ENCODE results near the gene KLHL18.
"Not testable (repeated sequence)": the region's sequence is repeated elsewhere in the genome, so short reads cannot be mapped to it uniquely, and the experiment has no call there.

The KLHL18 gene

GRCh38 chr3:47282424-47283192, at the start of gene KLHL18, which contains the start of gene KIF9:
TSS of gene KLHL18 (plus strand) at chr3:47282944. CDS start at chr3:47282966, 22 bp downstream.
TSS of gene KIF9 (minus strand) at chr3:47282799. CDS start at chr3:47277374, 5,425 bp downstream.
- FAIRE-seq: peak; percentile 76

GRCh38 chr3:47238017-47238416, 44.7 kb upstream of the KLHL18 start:
- FAIRE-seq: no peak

DNA sequence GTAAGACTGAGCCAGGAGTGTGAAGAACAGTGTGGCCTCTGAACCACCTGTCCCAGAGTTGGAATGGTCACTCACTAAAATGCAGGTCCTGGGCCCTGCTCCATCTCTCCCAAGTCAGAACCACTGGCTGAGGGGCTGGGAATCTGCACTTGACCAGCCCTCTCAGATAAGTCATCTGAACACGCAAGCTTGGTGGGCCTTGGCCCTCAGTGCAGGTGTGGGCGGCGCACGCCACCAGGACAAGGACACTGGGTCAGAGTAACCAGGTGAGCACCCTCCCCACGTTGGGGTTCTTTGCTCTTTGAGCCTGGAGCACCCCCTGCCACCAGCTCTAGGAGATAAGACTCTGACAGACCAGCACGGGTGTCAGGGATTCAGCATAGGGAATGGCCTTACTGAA, 42.8 kb upstream of the KLHL18 start:
- no peak for FAIRE-seq

- no peak for FAIRE-seq
Observed at GRCh38 chr3:47243419-47244147, 39.2 kb upstream of the KLHL18 start.

- no peak for FAIRE-seq
Observed at GRCh38 chr3:47244531-47245100, 38.1 kb upstream of the KLHL18 start.

- FAIRE-seq: no peak
Observed at GRCh38 chr3:47245271-47245670, 37.5 kb upstream of the KLHL18 start.

- FAIRE-seq: no peak
Observed at GRCh38 chr3:47247131-47248064, 35.3 kb upstream of the KLHL18 start.

GRCh38 chr3:47250309-47251060, 32.3 kb upstream of the KLHL18 start:
- no peak for FAIRE-seq

GRCh38 chr3:47251085-47251484, 31.7 kb upstream of the KLHL18 start:
- not testable (repeated sequence) for FAIRE-seq

GRCh38 chr3:47251689-47252088, 31.1 kb upstream of the KLHL18 start:
- no peak for FAIRE-seq

DNA sequence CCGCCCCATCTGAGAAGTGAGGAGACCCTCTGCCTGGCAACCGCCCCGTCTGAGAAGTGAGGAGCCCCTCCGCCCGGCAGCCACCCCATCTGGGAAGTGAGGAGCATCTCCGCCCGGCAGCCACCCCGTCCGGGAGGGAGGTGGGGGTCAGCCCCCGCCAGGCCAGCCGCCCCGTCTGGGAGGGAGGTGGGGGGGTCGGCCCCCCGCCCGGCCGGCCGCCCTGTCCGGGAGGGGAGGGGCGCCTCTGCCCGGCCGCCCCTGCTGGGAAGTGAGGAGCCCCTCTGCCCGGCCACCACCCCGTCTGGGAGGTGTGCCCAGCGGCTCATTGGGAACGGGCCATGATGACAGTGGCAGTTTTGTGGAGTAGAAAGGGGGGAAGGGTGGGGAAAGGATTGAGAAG, 26.4 kb upstream of the KLHL18 start:
- FAIRE-seq: not testable (repeated sequence)

- FAIRE-seq: no peak
Observed at GRCh38 chr3:47259114-47259513, 23.6 kb upstream of the KLHL18 start.

GRCh38 chr3:47260605-47261004, 22.1 kb upstream of the KLHL18 start:
- no peak for FAIRE-seq

GRCh38 chr3:47261301-47261700, 21.4 kb upstream of the KLHL18 start:
- no peak for FAIRE-seq

DNA sequence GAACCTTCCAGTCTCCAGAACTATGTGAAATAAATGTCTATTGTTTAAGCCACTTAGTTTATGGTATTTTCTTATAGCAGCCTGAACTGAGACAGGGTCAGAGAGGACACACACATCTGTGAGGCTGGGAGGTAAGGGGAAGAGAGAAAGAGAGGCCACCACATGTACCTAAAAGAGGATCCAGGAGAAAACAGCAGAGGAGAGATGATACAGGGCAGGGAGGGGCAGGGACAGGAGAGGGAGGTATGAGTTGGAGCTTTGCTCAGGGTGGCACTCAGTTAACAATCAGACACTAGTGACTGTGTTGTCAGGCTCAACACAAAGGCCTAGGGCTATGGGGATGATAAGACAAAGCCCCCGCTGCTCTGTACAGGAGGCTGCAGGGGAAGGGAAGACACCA, 17.7 kb upstream of the KLHL18 start:
- no peak for FAIRE-seq

DNA sequence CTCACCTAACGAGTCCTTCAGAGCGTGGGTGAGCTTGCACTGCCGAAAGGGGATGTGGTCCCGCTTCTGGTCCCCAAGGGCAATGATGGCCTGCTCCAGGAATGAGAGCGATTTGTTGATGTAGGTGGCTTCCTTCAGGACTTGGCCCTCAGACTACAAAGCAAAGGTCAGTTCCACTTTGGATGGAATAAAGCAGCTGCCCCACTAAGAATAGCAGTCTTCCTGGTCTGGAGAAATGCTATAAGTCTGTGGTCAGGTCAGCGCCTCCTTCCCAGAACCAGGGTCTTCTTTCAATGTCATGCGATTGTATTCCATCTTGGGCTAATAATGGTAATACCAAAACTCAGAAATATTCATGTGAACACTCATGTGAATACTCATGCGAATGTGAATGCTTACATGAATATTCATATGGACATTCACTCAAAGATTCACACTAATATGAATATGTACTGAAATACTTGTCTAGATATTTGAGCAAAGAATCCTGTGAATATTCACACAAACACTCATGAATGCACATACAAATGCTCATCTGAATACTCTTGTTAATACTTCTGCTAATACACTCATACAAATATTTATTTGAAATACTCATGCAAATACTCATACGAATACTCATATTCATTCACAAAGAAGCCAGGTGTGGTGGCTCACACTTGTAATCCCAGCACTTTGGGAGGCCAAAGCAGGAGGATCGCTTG, 16.9 kb upstream of the KLHL18 start:
- no peak for FAIRE-seq

DNA sequence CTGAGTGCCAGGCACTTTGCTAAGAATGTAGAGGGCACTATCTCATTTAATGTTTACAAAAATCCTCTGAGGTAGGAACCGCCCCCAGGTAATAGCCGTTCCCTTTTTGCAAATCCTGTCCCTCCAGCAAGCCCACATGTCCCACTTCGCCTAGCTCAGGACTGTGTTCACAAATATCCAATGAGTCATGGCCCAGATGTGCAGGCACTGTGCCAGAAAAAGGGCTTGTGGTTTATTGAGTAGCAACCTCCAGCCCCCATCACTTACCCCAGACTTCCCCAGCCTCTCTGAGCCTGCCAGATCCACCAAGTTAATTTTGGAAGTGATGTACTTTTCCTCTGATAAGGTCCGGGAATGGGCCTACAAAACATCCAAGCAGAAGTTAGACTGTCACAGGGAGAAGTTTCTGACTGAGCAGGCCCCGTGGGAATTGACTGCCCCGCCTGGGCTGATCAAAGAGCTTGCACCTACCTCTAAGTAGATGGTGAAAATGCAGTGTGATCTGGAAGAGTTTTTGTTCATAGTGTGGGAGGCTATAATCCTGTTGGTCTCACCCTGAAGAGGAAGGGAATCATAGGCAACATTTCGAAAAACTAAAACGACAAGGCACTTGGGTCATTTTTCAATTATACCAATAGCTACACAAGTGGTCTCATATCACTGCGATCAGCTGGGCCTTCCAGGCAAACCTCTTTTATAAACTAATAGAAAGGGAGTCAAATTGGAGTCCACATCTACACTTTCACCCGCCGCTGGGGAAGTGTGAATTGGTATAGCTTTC, 15.8 kb upstream of the KLHL18 start:
- FAIRE-seq: no peak

- no peak for FAIRE-seq
Observed at GRCh38 chr3:47267490-47267824, 15.3 kb upstream of the KLHL18 start.

DNA sequence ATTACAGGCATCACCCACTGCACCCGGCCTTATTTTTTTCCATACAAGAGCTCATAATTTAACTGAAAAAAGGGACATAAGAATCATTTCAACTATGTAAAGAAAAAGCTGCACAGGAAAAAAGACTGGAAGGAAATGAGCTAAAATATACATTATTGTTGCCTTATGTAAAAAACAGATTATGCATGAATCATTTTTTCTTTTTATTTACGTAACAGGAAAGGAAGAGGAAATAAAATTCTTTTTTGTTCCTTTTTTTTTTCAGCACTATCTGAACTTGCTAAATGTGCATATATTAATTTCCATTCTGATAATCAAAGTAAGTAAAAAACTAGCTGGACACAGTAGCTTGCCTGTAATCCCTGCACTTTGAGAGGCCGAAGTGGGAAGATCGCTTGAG, 12.2 kb upstream of the KLHL18 start:
- no peak for FAIRE-seq

DNA sequence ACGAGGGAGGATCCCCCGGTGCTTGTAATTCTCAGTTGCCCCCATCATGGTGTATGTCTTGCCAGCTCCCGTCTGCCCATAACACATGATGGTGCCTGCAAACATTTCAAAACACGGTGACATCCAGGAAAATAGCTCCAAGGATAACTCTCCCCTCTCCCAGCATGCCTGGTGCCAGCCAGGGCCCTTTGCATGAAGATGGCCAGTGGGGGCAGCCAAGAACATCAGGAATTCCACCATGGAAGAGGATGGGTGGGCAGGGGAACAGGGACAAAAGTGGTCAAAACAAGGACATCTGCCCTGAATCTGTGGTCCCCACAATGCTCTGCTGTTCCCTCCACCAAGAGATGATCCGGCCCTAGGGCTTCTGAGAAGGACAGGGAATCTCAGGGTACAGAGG, 9.2 kb upstream of the KLHL18 start:
- FAIRE-seq: no peak

DNA sequence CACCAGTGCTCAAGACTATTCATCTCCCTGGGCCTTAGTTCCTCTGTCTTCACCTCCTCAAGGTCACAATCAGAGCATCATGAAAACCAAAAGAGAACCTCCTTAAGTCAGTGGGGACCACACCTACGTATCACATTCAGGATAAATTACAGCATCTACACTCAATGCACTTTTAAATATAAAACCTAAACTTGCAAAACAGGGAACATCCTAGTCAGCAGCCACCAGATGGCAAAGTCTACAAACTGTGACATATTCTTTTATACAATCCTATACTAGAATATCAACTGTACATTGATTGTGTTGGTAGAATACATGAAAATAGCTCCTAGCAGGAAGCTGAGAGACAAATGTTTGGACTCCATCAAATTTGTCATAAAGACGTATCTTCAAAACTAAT, 8.1 kb upstream of the KLHL18 start:
- no peak for FAIRE-seq
